Choroid plexus epithelial cell (primary cell): ENCODE measurements around the gene CDC45.

Source experiments
- DNase-seq: peaks from one replicate; pipeline ENCODE4 v3.0.0-alpha.2; 2010; ENCODE audit warnings: low read depth
- H3K4me3 ChIP-seq: 2 replicates; pipeline ENCODE4 v1.5.1; 2011; ENCODE audit warnings: low read depth, mild to moderate bottlenecking, control low read depth, low read length, moderate library complexity
- CTCF ChIP-seq: conservative IDR thresholded peaks from 2 replicates; pipeline ENCODE4 v1.5.1; 2011; ENCODE audit warnings: low read depth, mild to moderate bottlenecking, control low read depth, inconsistent platforms, low read length, moderate library complexity

CDC45 gene

DNA sequence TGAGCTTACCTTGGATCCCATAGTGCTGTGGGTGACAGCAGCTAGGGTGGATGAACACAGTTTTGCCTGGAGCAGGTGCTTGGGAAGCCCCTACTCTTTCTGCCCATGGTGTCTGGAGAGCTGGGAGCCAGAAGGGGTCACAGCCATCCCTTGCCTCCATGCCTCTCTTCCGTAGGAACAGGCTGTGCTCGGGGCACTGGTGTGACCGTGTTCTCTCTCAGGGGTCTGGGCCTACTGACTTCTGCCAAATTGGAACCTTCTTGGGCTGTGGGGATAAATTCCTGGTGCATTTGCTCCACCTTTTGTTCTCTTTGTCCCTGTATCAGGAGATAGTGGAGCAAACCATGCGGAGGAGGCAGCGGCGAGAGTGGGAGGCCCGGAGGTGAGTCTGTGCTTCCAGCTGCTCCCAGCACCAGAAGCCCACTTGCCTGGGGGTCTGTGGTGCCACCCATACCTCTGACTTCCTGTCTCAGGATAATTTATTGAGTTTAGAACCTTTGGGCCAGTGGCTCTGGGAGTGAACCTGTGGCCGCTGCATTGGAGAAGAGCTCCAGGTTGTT is 14.4 kb downstream of the CDC45 start:
- DNase-seq: no peak
- TF ChIP-seq CTCF: no peak
- H3K4me3 ChIP-seq: no peak overlapping the region

DNA sequence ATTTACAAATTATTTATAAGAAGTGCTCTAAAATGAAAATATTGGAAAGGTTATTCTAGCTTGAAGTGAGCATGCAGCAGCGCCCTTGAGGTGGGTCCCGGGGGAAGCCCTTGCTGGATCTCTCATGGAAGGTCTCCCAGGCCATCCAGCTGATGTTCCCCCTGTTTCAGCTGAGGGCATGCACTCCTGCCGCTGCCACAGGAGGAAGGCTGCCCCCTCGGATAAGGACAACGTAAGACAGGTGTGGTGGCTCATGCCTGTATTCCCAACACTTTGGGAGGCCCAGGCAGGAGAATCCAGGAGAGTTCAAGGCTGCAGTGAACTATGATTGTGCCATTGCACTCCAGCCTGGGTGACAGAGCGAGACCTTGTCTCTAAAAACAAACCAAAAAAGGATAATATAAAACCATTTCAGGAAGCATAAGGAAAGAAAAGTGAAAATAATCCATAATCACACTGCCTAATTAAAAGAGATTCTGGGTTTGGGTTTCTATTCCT is 15.0 kb downstream of the CDC45 start:
- DNase-seq: no peak
- no peak for TF ChIP-seq CTCF
- H3K4me3 ChIP-seq: no peak overlapping the region

GRCh38 chr22:19495562-19496323 is 16.0 kb downstream of the CDC45 start:
- peak; percentile 82 for DNase-seq
- TF ChIP-seq CTCF: peak; percentile 54
- no peak overlapping the region for H3K4me3 ChIP-seq

- H3K4me3 ChIP-seq: no peak overlapping the region
- DNase-seq: no peak
- no peak for TF ChIP-seq CTCF
Observed at GRCh38 chr22:19496324-19496630, 16.6 kb downstream of the CDC45 start.

- H3K4me3 ChIP-seq: no peak overlapping the region
- peak; percentile 93 for DNase-seq
- TF ChIP-seq CTCF: no peak
Observed at GRCh38 chr22:19497245-19497644, 17.5 kb downstream of the CDC45 start.

DNA sequence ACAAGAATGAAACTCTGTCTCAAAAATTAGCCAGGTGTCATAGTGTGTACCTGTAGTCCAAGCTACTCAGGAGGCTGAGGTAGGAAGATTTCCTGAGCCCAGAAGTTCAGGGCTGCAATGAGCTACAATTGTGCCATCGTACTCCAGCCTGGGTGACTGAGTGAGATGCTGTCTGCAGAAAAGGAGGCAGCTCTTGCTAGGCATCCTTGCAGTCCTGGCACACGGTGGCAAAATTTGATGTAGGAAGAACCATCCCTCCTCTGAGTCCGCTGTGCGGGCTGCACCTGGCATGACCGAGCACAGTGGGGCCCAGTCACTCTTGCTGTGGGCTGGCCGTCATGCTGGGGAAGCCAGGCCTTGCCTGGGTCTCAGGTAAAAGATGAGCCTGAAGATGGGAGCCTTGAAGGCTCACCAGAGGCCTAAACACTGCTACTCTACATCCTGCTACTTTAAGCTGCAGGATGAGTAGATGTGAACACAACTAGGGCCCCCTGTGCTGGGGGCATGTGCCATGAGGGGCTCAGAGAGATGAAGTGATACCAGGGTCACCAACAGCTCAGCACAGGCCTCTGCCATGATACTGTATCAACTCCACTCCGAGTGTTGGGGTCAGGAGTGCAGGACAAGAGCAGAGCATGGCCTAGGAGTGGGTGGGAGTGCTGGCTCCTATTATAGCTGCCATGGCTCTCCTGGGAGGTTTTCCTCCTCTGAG is 18.6 kb downstream of the CDC45 start:
- no peak for TF ChIP-seq CTCF
- DNase-seq: no peak
- no peak overlapping the region for H3K4me3 ChIP-seq
